Germinal center (tissue), 1 donor: ENCODE measurements around the gene CABCOCO1.

Experiments used
- DNase-seq: peaks from one replicate; pipeline ENCODE4 v3.0.0; 2012; ENCODE audit warnings: mixed read lengths, low spot score

The CABCOCO1 gene

DNA sequence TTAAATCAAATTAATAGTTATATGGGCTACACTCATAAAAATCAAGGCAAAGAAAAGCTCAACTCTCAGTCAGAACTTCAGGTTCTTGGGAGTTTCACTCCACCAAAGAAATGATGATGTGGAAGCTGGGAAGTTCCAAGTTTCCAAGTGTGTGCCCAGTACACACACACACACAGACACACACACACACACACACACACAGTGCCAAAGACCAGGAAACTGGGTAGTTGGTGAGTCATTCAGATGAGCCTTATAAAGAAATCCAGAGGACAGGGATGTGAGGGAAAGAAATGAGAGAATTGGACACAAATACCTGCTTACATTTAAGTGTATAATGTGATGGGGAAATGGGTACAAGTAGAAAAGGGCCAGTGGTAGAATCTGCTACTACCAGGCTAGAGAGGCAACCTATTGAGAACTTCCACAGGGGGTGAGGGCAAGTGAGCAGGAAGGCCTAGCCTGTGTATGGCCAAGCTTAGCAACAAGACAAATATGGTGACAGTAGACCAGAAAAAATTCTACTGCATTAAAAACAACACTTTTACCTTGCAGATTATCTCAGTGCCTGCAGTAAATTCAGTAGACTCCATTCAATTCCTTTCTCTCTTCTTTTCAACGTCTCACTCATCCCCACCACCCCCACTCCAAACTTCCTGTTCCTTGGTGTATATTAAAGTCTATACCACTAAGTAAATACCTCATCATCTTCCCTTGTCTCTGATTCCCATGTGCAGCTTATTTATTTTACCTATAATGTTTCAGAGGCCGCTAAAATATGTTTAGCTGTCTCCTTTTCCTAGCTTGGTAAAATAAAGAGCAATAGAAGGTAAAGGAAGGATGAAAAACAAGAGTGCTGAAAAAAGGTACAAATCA lies 95.0 kb downstream of the CABCOCO1 start:
- DNase-seq: no peak

GRCh38 chr10:61758433-61758832 lies 95.7 kb downstream of the CABCOCO1 start:
- DNase-seq: no peak

- no peak for DNase-seq
Observed at GRCh38 chr10:61759751-61760150, 97.0 kb downstream of the CABCOCO1 start.

- DNase-seq: no peak
Observed at GRCh38 chr10:61760943-61761824, 98.5 kb downstream of the CABCOCO1 start.

- DNase-seq: no peak
Observed at GRCh38 chr10:61761825-61762217, 99.1 kb downstream of the CABCOCO1 start.

- no peak for DNase-seq
Observed at GRCh38 chr10:61763778-61764177, 101.0 kb downstream of the CABCOCO1 start.

- no peak for DNase-seq
Observed at GRCh38 chr10:61764486-61764885, 101.8 kb downstream of the CABCOCO1 start.

DNA sequence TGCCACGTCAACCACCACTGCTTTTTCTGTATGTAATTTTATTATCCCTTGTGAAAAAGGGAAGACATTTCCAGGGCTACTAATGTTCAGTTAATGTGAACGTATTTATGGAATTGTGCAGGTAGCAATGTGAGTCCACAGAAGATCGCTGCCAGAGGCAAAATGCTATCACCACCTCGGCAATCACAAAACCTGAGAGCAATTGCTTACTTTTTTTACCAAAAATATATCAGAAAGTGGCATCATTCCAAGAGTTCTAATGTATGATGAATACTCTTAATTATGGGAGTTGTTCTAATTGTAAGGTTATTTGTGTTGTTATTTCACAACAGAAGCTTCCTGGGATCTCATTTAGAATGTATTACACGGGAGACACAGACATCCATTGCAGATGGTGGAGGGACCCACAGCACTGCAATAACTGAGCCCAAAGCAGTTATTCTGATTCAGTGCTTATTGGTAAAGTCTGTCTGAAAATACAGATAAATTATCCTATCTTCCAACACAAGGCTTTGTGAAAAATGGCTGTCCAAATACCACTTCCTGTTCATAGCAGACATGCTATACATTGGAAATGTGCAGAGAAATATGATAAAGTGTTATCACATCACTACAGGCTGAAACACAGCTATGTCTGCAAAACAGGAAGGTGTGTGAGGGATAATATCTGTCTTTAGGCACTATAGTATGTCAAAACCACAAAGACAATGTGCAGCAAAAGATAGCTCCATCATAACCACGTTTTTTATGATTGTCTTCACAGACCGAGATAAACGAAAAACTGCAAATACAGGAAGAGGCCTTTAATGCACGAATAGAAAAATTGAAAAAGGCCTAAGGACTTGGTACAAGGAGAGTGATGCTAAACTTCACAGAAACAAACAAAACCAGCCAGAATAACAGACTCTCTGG lies 102.7 kb downstream of the CABCOCO1 start:
- no peak for DNase-seq

DNA sequence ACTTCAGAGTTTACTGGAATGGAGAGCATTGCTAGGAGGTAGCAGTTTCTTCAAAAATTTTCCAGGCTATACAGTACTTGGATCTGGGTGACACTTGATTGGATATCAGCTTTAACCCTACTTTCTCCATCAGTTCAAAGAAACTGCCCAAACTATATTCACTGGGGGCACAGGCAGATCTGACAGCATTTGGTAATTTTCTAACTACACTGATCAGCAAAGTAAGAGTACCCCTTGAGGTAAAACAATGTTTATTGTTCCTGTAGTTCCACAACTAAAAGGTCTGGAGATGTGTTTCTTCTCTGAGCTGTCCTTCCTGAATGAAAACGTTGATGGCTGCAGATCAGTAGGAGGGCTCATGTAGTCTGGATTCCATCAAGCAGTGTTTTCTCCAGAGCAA lies 104.2 kb downstream of the CABCOCO1 start:
- no peak for DNase-seq

DNA sequence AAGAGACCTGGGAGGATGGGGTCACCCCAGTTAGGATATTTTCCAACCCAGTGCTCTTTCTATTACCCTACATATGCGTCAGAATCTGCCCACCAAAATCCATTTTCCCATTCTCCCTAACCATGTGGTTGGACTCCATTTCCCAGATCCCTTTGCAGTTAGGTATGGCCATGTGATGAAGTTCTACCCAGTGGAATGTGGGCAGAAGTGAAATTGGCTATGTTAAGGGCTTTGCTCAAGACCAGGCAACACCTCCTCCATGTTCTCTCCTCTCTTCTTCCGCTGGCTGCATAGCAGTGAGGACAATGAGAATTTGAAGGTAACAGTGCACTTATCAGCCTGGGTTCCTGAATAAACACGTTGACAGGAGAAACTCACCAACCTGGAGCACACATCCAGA lies 111.3 kb downstream of the CABCOCO1 start:
- DNase-seq: no peak

GRCh38 chr10:61775111-61775510 lies 112.4 kb downstream of the CABCOCO1 start:
- DNase-seq: no peak

GRCh38 chr10:61776615-61777266 lies 114.0 kb downstream of the CABCOCO1 start:
- no peak for DNase-seq

GRCh38 chr10:61778137-61778536 lies 115.4 kb downstream of the CABCOCO1 start:
- DNase-seq: no peak

GRCh38 chr10:61779276-61779675 lies 116.5 kb downstream of the CABCOCO1 start:
- DNase-seq: no peak

GRCh38 chr10:61779950-61780659 lies 117.4 kb downstream of the CABCOCO1 start:
- no peak for DNase-seq

- DNase-seq: no peak
Observed at GRCh38 chr10:61780732-61781131, 118.0 kb downstream of the CABCOCO1 start.

DNA sequence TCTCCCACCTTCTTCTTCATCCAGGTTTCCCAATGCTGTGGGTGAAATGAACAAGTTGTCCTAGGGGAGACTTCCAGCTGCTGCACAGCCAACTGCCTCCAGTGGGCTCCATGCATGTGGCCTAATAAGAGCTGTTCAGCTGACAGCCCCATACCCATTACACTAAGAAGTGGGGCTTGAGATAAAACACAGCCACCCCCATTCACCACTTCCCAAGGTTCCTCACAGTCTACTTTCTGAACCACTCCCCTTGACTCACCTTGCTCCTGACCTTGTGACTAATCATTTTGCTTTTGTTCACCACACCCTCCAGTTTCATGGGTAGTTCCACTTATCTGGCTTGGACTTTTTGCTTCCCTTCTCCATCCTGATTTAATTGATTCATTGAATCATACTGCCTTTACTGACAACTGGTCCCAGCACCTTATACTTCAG lies 119.3 kb downstream of the CABCOCO1 start:
- DNase-seq: no peak

GRCh38 chr10:61784354-61785133 lies 121.8 kb downstream of the CABCOCO1 start:
- DNase-seq: no peak

- no peak for DNase-seq
Observed at GRCh38 chr10:61785473-61786105, 122.9 kb downstream of the CABCOCO1 start.
